Endothelial cell of umbilical vein (primary cell): ENCODE results near the gene DNAJC17. TPM values are rescaled to one million over a fixed set of nuclear protein-coding genes. Genes with fewer than 3 reads are reported as not detected.
A peak's percentile ranks its signal among the peaks of the same experiment; 100 is the strongest.

Experiments
- BruUV-seq: library from RNA; stranded (reverse); fragments of 400-500 nt; replicated peaks from 2 replicates; lab custom pipeline; 2021; lab: Mats Ljungman, UMichigan
- CTCF ChIA-PET: fragments of 300-600, 350-600 bp; sonication (Branson Sonifier 250); formaldehyde crosslinking; loops from one replicate; lab custom pipeline; 2021; ENCODE audit warnings: antibody characterized with exemption, inconsistent platforms; lab: Charles Lee
- POLR2A ChIA-PET: fragments of 300-600, 350-600 bp; sonication (Branson Sonifier 250); formaldehyde crosslinking; loops from one replicate; lab custom pipeline; 2021; ENCODE audit warnings: antibody characterized with exemption, inconsistent platforms; lab: Charles Lee
- DNase-seq: peaks from one replicate; pipeline ENCODE4 v3.0.0-alpha.2; 2011; ENCODE audit warnings: low read depth, low spot score
- FAIRE-seq: peaks from 2 replicates; lab custom pipeline; 2011; peaks lifted over from hg19 to GRCh38; lab: Jason Lieb, UNC
- H2AFZ ChIP-seq: 2 replicates; pipeline ENCODE4 v1.6.0; 2012; ENCODE audit warnings: low read depth, low read length, control low read depth, inconsistent platforms
- H3K27ac ChIP-seq: 2 replicates; pipeline ENCODE4 v1.5.1; 2011; ENCODE audit warnings: low read depth, mild to moderate bottlenecking, control low read depth, low read length, moderate library complexity; ENCODE audit not compliant: insufficient read depth
- H3K27me3 ChIP-seq, 2 experiments: 2 replicates each; pipeline versions ENCODE4 v1.6.0 to v1.6.1; 2011; ENCODE audit warnings: low read length in 2 of 2, mixed read lengths in 1 of 2; ENCODE audit not compliant: control insufficient read depth in 2 of 2, insufficient read depth in 2 of 2
- H3K36me3 ChIP-seq, 2 experiments: 2 replicates in 1 of 2; 3 replicates in 1 of 2; pipeline ENCODE4 v1.5.1; 2011; ENCODE audit warnings: low read length in 2 of 2, mild to moderate bottlenecking in 1 of 2, moderate library complexity in 1 of 2; ENCODE audit not compliant: control insufficient read depth in 2 of 2, insufficient read depth in 2 of 2; ENCODE audit errors: extremely low read depth in 1 of 2
- H3K4me1 ChIP-seq: 3 replicates; pipeline ENCODE4 v1.5.1; 2011; ENCODE audit warnings: mild to moderate bottlenecking, low read length; ENCODE audit not compliant: control insufficient read depth, insufficient read depth; ENCODE audit errors: extremely low read depth
- H3K4me2 ChIP-seq: 2 replicates; pipeline ENCODE4 v1.6.1; 2011; ENCODE audit warnings: low read length, control low read depth, mixed read lengths; ENCODE audit not compliant: insufficient read depth
- H3K4me3 ChIP-seq, 3 experiments: fragments of 200-600 bp in 1 of 3; sonication (generic), shearing (Covaris generic) in 1 of 3; replicated peaks in 1 of 3; 2 replicates each; pipeline ENCODE4 v1.5.1; 2011 to 2016; ENCODE audit warnings: control low read depth in 3 of 3, low read length in 3 of 3, mild to moderate bottlenecking in 2 of 3, inconsistent platforms in 1 of 3, low read depth in 1 of 3, moderate library complexity in 1 of 3; ENCODE audit not compliant: insufficient read depth in 1 of 3
- H3K79me2 ChIP-seq: 2 replicates; pipeline ENCODE4 v1.6.0; 2012; ENCODE audit warnings: low read length, inconsistent platforms; ENCODE audit not compliant: control insufficient read depth, insufficient read depth
- H3K9ac ChIP-seq: replicated peaks from 2 replicates; pipeline ENCODE3; 2011; ENCODE audit warnings: low read length, control low read depth; ENCODE audit not compliant: insufficient read depth; ENCODE audit errors: extremely low read depth
- H3K9me1 ChIP-seq: replicated peaks from 3 replicates; pipeline ENCODE4 v1.6.0; 2011; ENCODE audit warnings: mild to moderate bottlenecking, low read length; ENCODE audit not compliant: control insufficient read depth, insufficient read depth; ENCODE audit errors: extremely low read depth
- H3K9me3 ChIP-seq: replicated peaks from 2 replicates; pipeline ENCODE4 v1.5.1; 2012; ENCODE audit warnings: low read length, inconsistent platforms; ENCODE audit not compliant: control insufficient read depth, insufficient read depth
- H4K20me1 ChIP-seq: replicated peaks from 2 replicates; pipeline ENCODE3; 2011; ENCODE audit warnings: mild to moderate bottlenecking, low read length; ENCODE audit not compliant: control insufficient read depth, insufficient read depth; ENCODE audit errors: extremely low read depth
- CTCF ChIP-seq, 2 donors: IDR thresholded peaks; 1 replicate in 1 of 2; 2 replicates in 1 of 2; pipeline ENCODE4 v1.5.1; 2011; ENCODE audit warnings: low read length in 2 of 2, mild to moderate bottlenecking in 2 of 2, moderate library complexity in 2 of 2, control low read depth in 1 of 2, inconsistent platforms in 1 of 2, low read depth in 1 of 2; ENCODE audit not compliant: insufficient read depth in 1 of 2; ENCODE audit errors: extremely low read depth in 1 of 2
- EZH2 ChIP-seq: IDR thresholded peaks from 2 replicates; pipeline ENCODE4 v1.6.1; 2012; ENCODE audit warnings: borderline replicate concordance, low read depth, mild to moderate bottlenecking, moderate library complexity, low read length, inconsistent platforms; ENCODE audit not compliant: severe bottlenecking
- FOS ChIP-seq: IDR thresholded peaks from 2 replicates; pipeline ENCODE4 v1.6.1; 2011; ENCODE audit warnings: mild to moderate bottlenecking, low read length, moderate library complexity, borderline replicate concordance; ENCODE audit not compliant: insufficient read depth
- GATA2 ChIP-seq: IDR thresholded peaks from 2 replicates; pipeline ENCODE4 v1.7.0; 2011; ENCODE audit warnings: low read depth, mild to moderate bottlenecking, moderate library complexity, mixed read lengths, low read length; ENCODE audit not compliant: insufficient read length, insufficient read depth
- MAX ChIP-seq: IDR thresholded peaks from 2 replicates; pipeline ENCODE4 v1.6.1; 2011; ENCODE audit not compliant: insufficient read depth, insufficient read length
- MYC ChIP-seq: IDR thresholded peaks from one replicate; pipeline ENCODE4 v1.6.1; 2011; ENCODE audit warnings: mild to moderate bottlenecking, low read depth, low read length
- POLR2A ChIP-seq: IDR thresholded peaks from 2 replicates; pipeline ENCODE4 v1.6.1; 2012; ENCODE audit warnings: low read depth, mild to moderate bottlenecking, control low read depth, low read length
- dilution Hi-C: fragments of 300-500 bp; cut with MboI; formaldehyde crosslinking; loops from one replicate; pipeline ENCODE4 v1.15.0; 2019; ENCODE audit warnings: low sequenced_read_pairs; ENCODE audit not compliant: extremely low pct_ligation_motif_present
- intact Hi-C: fragments of 100-400 bp; cut with micrococcal nuclease; formaldehyde crosslinking; loops from one replicate; pipeline ENCODE4 v1.10.0; 2022
- polyA plus RNA-seq, 4 experiments: library from polyadenylated mRNA; depleted of rRNA in 3 of 4; stranded (reverse) in 3 of 4; unstranded in 1 of 4; fragments of >200 nt; gene quantifications; 2 replicates each; pipeline versions ENCODE4 v1.2.1 to v1.2.3, GENCODE V29; 2011 to 2012; ENCODE audit warnings: missing spikeins in 1 of 4
- total RNA-seq: library from RNA; stranded (reverse); gene quantifications from 2 replicates; pipeline ENCODE4 v1.2.3, GENCODE V29; 2021

Gene DNAJC17
- total and polyA plus RNA-seq, 2 donors (not counting 3 experiments of a cell fraction or from before 2014, with no cell fraction given) = 30.7 to 46.4 TPM

- H4K20me1 ChIP-seq = no peaks in the 10 kb centered on the region
- H2AFZ ChIP-seq = no peak overlapping the region
- H3K9me1 ChIP-seq = no peaks in the 10 kb centered on the region
- POLR2A ChIA-PET = no interaction called here
- H3K9ac ChIP-seq = no peak overlapping the region
- no peak overlapping the region for H3K4me3 ChIP-seq
- H3K27me3 ChIP-seq = no peaks in the 10 kb centered on the region
- no peak overlapping the region for H3K4me2 ChIP-seq
- intact Hi-C loops = no loop called here
- peaks cover 48% of the 10 kb centered on the region for H3K4me1 ChIP-seq
- FAIRE-seq = no peak
- no peaks in the 10 kb centered on the region for H3K9me3 ChIP-seq
- H3K79me2 ChIP-seq = peaks cover 27% of the 10 kb centered on the region
- CTCF ChIA-PET = interaction anchor here (1.4 to 2.4 kb wide), 3 partner anchors 8 to 201 kb away, joined by 3 to 8 read pairs (median 4); no protein-coding TSS in a partner anchor
- dilution Hi-C loops = no loop called here
- no peak for DNase-seq
- BruUV-seq = no TSS peak
- TF ChIP-seq EZH2 (no peak), FOS (peak; percentile 17)
- peak overlapping the region; percentile 45 for H3K27ac ChIP-seq
- H3K36me3 ChIP-seq = no peaks in the 10 kb centered on the region
Observed at GRCh38 chr15:40790718-40791117, 16.6 kb downstream of the DNAJC17 start.

- no peak overlapping the region for H2AFZ ChIP-seq
- FAIRE-seq (no peak), DNase-seq (no peak)
- no peaks in the 10 kb centered on the region for H3K9me1 ChIP-seq
- H3K27me3 ChIP-seq = no peaks in the 10 kb centered on the region
- peaks cover 41% of the 10 kb centered on the region for H3K4me1 ChIP-seq
- ChIA-PET POLR2A (no interaction called here), CTCF (interaction anchor here (1.4 to 2.4 kb wide), 2 partner anchors 7 to 200 kb away, joined by 4 to 8 read pairs; no protein-coding TSS in a partner anchor)
- BruUV-seq = no TSS peak
- H3K36me3 ChIP-seq = no peaks in the 10 kb centered on the region
- TF ChIP-seq CTCF (IDR thresholded peaks at IDR 0.05; ENCODE audit: extremely low read depth in 1 of 2, insufficient read depth in 1 of 2, low read depth in 1 of 2, low read length in 2 of 2) (no peak), MYC (no peak), MAX (no peak), GATA2 (no peak), EZH2 (no peak), FOS (no peak), POLR2A (no peak)
- H3K79me2 ChIP-seq = peaks cover 23% of the 10 kb centered on the region
- no peak overlapping the region for H3K27ac ChIP-seq
- intact Hi-C loops = loop anchor here (5.0 kb wide), 1 partner anchor 102 kb away; the partner anchor contains the start of gene VPS18
- no peak overlapping the region for H3K4me2 ChIP-seq
- H3K9ac ChIP-seq = no peak overlapping the region
- dilution Hi-C loops = no loop called here
- no peak overlapping the region for H3K4me3 ChIP-seq
- no peaks in the 10 kb centered on the region for H3K9me3 ChIP-seq
- H4K20me1 ChIP-seq = no peaks in the 10 kb centered on the region
Observed at GRCh38 chr15:40789999-40790398, 17.3 kb downstream of the DNAJC17 start.
